Prostate gland (tissue), 2 donors: ENCODE results near the gene GCNT2. TPM values are rescaled to one million over a fixed set of nuclear protein-coding genes. Genes with fewer than 3 reads are reported as not detected.
A peak's percentile ranks its signal among the peaks of the same experiment; 100 is the strongest.
"Not testable (repeated sequence)": the region's sequence is repeated elsewhere in the genome, so short reads cannot be mapped to it uniquely, and the experiment has no call there.

Experiments used
- DNase-seq: peaks from one replicate; pipeline ENCODE4 v3.0.0-alpha.2; 2019; ENCODE audit warnings: low spot score
- H3K27ac ChIP-seq, 2 donors: fragments of 200-600 bp; sonication (generic); 2 replicates each; pipeline ENCODE4 v1.5.1; 2017 to 2019
- H3K27me3 ChIP-seq: fragments of 200-600 bp; sonication (generic); replicated peaks from 2 replicates; pipeline ENCODE4 v1.5.1; 2019; ENCODE audit not compliant: insufficient read depth
- H3K36me3 ChIP-seq, 2 donors: fragments of 200-600 bp; sonication (generic); 1 replicate in 1 of 2; 2 replicates in 1 of 2; pipeline versions ENCODE4 v1.5.1 to v1.8.1; 2017 to 2019
- H3K4me1 ChIP-seq: fragments of 200-600 bp; sonication (generic); replicated peaks from 2 replicates; pipeline ENCODE4 v1.5.1; 2019
- H3K4me3 ChIP-seq, 2 donors: fragments of 200-600 bp; sonication (generic); 2 replicates each; pipeline ENCODE4 v1.5.1; 2017 to 2019
- H3K9me3 ChIP-seq: fragments of 200-600 bp; sonication (generic); 2 replicates; pipeline ENCODE4 v1.5.1; 2017
- POLR2A ChIP-seq: fragments of 450-650 bp; IDR thresholded peaks from one replicate; pipeline ENCODE4 v1.6.1; 2016; ENCODE audit warnings: antibody characterized with exemption, mild to moderate bottlenecking
- POLR2AphosphoS5 ChIP-seq: sonication (generic); formaldehyde crosslinking; IDR thresholded peaks from one replicate; pipeline ENCODE4 v1.6.1; 2017; ENCODE audit warnings: antibody characterized with exemption
- WGBS: methylation state at CpG from one replicate; pipeline ENCODE4 v1.1.5; 2018; 5-methylcytosine and 5-hydroxymethylcytosine counted together
- intact Hi-C: fragments of 100-400 bp; cut with DNase I; formaldehyde crosslinking; loops from one replicate; pipeline ENCODE4 v1.14.2; 2022
- total RNA-seq, 2 donors: library from RNA; depleted of rRNA; stranded (reverse); fragments of >200 nt; gene quantifications; one replicate each; pipeline ENCODE4 v1.1.0, GENCODE V29; 2016
- TF ChIP-seq, protein P1 (sequence below), 4 experiments: fragments of 200-600 bp in 2 of 4; fragments of 450-650 bp in 2 of 4; sonication (generic) in 2 of 4; IDR thresholded peaks; 1 replicate in 3 of 4; 2 replicates in 1 of 4; pipeline ENCODE4 v1.5.1; 2016 to 2019; ENCODE audit warnings: antibody characterized with exemption in 4 of 4, mild to moderate bottlenecking in 2 of 4, moderate library complexity in 2 of 4

GCNT2 gene
- total RNA-seq, 2 donors from 2014 or later, result 22.9 to 58.2 TPM

DNA sequence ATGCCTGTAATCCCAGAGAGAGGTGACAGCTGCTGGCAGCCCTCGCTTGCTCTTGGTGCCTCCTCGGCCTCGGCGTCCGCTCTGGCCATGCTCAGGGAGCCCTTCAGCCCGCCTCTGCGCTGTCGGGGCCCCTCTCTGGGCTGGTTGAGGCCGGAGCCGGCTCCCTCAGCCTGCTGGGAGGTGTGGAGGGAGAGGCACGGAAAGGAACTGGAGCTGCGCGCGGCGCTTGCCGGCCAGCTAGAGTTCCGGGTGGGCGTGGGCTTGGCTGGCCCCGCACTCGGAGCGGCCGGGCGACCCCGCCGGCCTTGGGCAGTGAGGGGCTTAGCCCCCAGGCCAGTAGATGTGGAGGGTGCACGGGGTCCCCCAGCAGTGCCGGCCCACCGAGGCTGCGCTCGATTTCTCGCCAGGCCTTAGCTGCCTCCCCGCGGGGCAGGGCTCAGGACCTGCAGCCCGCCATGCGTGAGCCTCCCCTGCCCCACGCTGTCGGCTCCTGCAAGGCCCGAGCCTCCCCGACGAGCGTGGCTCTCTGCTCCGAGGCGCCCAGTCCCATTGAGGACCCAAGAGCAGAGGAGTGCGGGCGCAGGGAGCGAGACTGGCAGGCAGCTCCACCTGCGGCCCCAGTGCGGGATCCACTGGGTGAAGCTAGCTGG lies 138.7 kb downstream of the GCNT2 start:
- DNase-seq, result no peak
- 91% methylated on average over 38 of the region's 48 CpGs for WGBS
- TF ChIP-seq, protein P1, sequence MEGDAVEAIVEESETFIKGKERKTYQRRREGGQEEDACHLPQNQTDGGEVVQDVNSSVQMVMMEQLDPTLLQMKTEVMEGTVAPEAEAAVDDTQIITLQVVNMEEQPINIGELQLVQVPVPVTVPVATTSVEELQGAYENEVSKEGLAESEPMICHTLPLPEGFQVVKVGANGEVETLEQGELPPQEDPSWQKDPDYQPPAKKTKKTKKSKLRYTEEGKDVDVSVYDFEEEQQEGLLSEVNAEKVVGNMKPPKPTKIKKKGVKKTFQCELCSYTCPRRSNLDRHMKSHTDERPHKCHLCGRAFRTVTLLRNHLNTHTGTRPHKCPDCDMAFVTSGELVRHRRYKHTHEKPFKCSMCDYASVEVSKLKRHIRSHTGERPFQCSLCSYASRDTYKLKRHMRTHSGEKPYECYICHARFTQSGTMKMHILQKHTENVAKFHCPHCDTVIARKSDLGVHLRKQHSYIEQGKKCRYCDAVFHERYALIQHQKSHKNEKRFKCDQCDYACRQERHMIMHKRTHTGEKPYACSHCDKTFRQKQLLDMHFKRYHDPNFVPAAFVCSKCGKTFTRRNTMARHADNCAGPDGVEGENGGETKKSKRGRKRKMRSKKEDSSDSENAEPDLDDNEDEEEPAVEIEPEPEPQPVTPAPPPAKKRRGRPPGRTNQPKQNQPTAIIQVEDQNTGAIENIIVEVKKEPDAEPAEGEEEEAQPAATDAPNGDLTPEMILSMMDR (IDR thresholded peaks at IDR 0.05), result no peak
- TF ChIP-seq POLR2AphosphoS5 (no peak), POLR2A (no peak)
- Histone ChIP-seq H3K27me3 (no peaks in the 10 kb centered on the region), H3K27ac (peak overlapping the region in 1 of 2 donors; percentile 45), H3K4me3 (peak overlapping the region; percentile 2 to 18), H3K9me3 (no peaks in the 10 kb centered on the region), H3K4me1 (no peaks in the 10 kb centered on the region), H3K36me3 (no peaks in the 10 kb centered on the region)
- intact Hi-C loops, result no loop called here

DNA sequence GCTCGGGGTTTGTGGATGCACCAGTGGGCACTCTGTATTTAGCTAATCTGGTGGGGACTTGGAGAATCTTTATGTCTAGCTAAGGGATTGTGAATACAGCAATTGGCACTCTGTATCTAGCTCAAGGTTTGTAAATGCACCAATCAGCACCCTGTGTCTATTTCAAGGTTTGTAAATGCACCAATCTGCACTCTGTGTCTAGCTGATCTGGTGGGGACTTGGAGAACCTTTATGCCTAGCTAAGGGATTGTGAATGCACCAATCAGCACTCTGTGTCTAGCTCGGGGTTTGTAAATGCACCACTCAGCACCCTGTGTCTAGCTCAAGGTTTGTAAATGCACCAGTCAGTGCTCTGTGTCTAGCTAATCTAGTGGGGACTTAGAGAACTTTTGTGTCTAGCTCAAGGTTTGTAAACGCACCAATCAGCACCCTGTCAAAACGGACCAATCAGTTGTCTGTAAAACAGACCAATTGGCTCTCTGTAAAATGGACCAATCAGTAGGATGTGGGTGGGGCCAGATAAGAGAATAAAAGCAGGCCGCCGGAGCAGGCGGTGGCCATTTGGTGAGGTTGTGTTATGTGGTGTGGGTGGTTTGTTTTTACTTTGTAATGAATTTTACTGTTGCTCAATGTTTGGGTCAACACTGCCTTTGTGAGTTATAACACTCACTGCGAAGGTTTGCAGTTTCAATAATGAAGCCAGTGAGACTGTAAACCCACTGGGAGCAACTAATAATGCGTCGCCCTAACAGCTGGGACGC lies 139.5 kb downstream of the GCNT2 start:
- DNase-seq, H3K9me3 ChIP-seq, intact Hi-C loops, H3K4me1 ChIP-seq, H3K4me3 ChIP-seq, H3K27me3 ChIP-seq, H3K36me3 ChIP-seq, H3K27ac ChIP-seq: not testable (repeated sequence)
- 90% methylated on average over 11 of the region's 11 CpGs for WGBS

DNA sequence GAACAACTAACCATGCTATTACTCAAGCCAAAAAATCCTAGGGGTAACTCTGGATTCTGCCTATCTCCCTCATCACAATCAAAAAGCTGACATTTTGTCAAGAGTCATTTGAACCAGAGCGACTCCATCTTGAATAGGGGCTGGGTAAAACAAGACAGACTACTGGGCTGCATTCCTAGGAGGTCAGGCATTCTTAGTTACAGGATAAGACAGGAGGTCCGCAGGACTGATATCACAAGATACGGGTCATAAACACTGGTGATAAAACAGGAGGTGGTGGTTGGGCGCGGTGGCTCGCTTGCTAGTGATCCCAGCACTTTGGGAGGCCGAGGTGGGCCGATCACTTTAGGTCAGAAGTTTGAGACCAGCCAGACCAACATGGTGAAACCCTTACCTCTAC lies 141.1 kb downstream of the GCNT2 start:
- TF ChIP-seq, protein P1 (IDR thresholded peaks at IDR 0.05), result no peak
- no peak for TF ChIP-seq POLR2AphosphoS5
- TF ChIP-seq POLR2A, result no peak
- no peak overlapping the region for H3K27ac ChIP-seq
- WGBS, result 89% methylated on average over 8 of the region's 8 CpGs
- no peak for DNase-seq
- no peaks in the 10 kb centered on the region for H3K4me1 ChIP-seq
- intact Hi-C loops, result no loop called here
- no peaks in the 10 kb centered on the region for H3K27me3 ChIP-seq
- no peaks in the 10 kb centered on the region for H3K9me3 ChIP-seq
- H3K4me3 ChIP-seq, result no peak overlapping the region
- no peaks in the 10 kb centered on the region for H3K36me3 ChIP-seq

DNA sequence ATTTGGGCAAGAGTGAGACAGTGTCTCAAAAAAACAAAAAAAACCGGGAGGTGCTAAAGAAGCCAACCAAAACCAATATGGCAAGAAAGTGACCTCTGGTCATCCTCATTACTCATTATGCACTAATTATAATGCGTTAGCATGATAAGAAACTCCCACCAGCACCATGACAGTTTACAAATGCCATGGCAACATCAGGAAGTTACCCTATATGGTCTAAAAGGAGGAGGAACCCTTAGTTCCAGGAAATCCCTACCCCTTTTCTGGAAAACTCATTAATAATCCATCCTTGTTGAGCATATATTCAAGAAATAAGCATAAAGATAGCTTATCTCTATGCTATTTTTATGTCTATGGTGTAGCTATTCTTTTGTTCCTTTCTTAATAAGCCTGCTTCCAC lies 141.6 kb downstream of the GCNT2 start:
- WGBS, result 96% methylated on average over 2 of the region's 2 CpGs
- TF ChIP-seq POLR2AphosphoS5 (no peak), POLR2A (no peak)
- TF ChIP-seq, protein P1 (IDR thresholded peaks at IDR 0.05), result no peak
- Histone ChIP-seq H3K4me1 (no peaks in the 10 kb centered on the region), H3K4me3 (no peak overlapping the region), H3K36me3 (no peaks in the 10 kb centered on the region), H3K9me3 (no peaks in the 10 kb centered on the region), H3K27ac (no peak overlapping the region), H3K27me3 (no peaks in the 10 kb centered on the region)
- no peak for DNase-seq
- intact Hi-C loops, result no loop called here

DNA sequence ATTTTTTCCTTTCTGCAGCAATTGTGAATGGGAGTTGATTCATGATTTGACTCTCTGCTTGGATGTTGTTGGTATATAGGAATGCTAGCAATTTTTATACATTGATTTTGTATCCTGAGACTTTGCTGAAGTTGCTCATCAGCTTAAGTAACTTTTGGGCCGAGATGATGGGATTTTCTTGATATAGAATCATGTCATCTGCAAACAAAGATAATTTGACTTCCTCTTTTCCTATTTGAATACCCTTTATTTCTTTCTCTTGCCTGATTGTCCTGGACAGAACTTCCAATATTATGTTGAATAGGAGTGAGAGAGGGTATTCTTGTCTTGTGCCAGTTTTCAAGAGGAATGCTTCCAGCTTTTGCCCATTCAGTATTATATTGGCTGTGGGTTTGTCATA lies 144.4 kb downstream of the GCNT2 start:
- intact Hi-C loops, H3K27me3 ChIP-seq, DNase-seq, H3K4me3 ChIP-seq, H3K27ac ChIP-seq, H3K9me3 ChIP-seq, H3K36me3 ChIP-seq, H3K4me1 ChIP-seq: not testable (repeated sequence)
- WGBS, result 47% methylated on average over 1 of the region's 1 CpG
